Measurements from ENCODE around the gene THSD8.
"Not testable (repeated sequence)": the region's sequence is repeated elsewhere in the genome, so short reads cannot be mapped to it uniquely, and the experiment has no call there.

GRCh38 chr19:12846613-12847012 is 44.7 kb downstream of the THSD8 start:
- TF ChIP-seq MAX (IDR thresholded peaks at IDR 0.05; ENCODE audit: low read depth, low read length): not testable (repeated sequence)
- TF ChIP-seq, protein P1, sequence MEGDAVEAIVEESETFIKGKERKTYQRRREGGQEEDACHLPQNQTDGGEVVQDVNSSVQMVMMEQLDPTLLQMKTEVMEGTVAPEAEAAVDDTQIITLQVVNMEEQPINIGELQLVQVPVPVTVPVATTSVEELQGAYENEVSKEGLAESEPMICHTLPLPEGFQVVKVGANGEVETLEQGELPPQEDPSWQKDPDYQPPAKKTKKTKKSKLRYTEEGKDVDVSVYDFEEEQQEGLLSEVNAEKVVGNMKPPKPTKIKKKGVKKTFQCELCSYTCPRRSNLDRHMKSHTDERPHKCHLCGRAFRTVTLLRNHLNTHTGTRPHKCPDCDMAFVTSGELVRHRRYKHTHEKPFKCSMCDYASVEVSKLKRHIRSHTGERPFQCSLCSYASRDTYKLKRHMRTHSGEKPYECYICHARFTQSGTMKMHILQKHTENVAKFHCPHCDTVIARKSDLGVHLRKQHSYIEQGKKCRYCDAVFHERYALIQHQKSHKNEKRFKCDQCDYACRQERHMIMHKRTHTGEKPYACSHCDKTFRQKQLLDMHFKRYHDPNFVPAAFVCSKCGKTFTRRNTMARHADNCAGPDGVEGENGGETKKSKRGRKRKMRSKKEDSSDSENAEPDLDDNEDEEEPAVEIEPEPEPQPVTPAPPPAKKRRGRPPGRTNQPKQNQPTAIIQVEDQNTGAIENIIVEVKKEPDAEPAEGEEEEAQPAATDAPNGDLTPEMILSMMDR (IDR thresholded peaks at IDR 0.05; ENCODE audit: low read depth, low read length): not testable (repeated sequence)
